B cell (primary cell): Measurements from ENCODE around the gene RASGEF1B. TPM values are rescaled to one million over a fixed set of nuclear protein-coding genes. Genes with fewer than 3 reads are reported as not detected.

Source experiments
- ATAC-seq: fragments of 200-7000 bp; cut with Tn5 transposase; one replicate; pipeline ENCODE4 v1.10.0; 2021; ENCODE audit warnings: low read depth, mild to moderate bottlenecking, moderate number of reproducible peaks, moderate library complexity
- CTCF ChIA-PET: fragments of 350-600 bp; sonication (Branson Sonifier 250); formaldehyde crosslinking; loops from one replicate; lab custom pipeline; 2021; ENCODE audit warnings: antibody characterized with exemption, inconsistent platforms; lab: Charles Lee
- POLR2A ChIA-PET: fragments of 350-600 bp; sonication (Branson Sonifier 250); formaldehyde crosslinking; loops from one replicate; lab custom pipeline; 2021; ENCODE audit warnings: antibody characterized with exemption; lab: Charles Lee
- DNase-seq: peaks from one replicate; pipeline ENCODE4 v3.0.0; 2013
- H2AFZ ChIP-seq: 2 replicates; pipeline ENCODE4 v1.6.1; 2012; ENCODE audit warnings: mild to moderate bottlenecking, low read depth, low read length; ENCODE audit not compliant: insufficient read depth, poor library complexity, severe bottlenecking
- H3K27ac ChIP-seq, 2 donors: 1 replicate in 1 of 2; 2 replicates in 1 of 2; pipeline ENCODE4 v1.5.1; 2012 to 2013; ENCODE audit warnings: low read length in 2 of 2, mild to moderate bottlenecking in 2 of 2, moderate library complexity in 1 of 2
- H3K27me3 ChIP-seq, 4 experiments: fragments of 200-600 bp in 1 of 4; sonication (generic) in 1 of 4; replicated peaks in 1 of 4; 1 replicate in 2 of 4; 2 replicates in 2 of 4; pipeline versions ENCODE4 v1.6.1 to v1.7.0; 2013 to 2016; ENCODE audit warnings: low read length in 3 of 4, mild to moderate bottlenecking in 2 of 4, mixed read lengths in 1 of 4, moderate library complexity in 1 of 4; ENCODE audit not compliant: insufficient read depth in 4 of 4, control insufficient read depth in 3 of 4; ENCODE audit errors: control extremely low read depth in 1 of 4
- H3K36me3 ChIP-seq, 2 experiments: replicated peaks in 1 of 2; 1 replicate in 1 of 2; 2 replicates in 1 of 2; pipeline versions ENCODE4 v1.6.1 to v1.7.1; 2013; ENCODE audit warnings: low read length in 1 of 2; ENCODE audit not compliant: insufficient read depth in 2 of 2, control insufficient read depth in 1 of 2; ENCODE audit errors: control extremely low read depth in 1 of 2, extremely low read depth in 1 of 2
- H3K4me1 ChIP-seq, 2 donors: fragments of 200-600 bp in 1 of 2; sonication (generic) in 1 of 2; 1 replicate in 1 of 2; 2 replicates in 1 of 2; pipeline versions ENCODE4 v1.5.1 to v1.6.1; 2013 to 2017; ENCODE audit warnings: low read length in 2 of 2; ENCODE audit not compliant: control insufficient read depth in 2 of 2, insufficient read depth in 2 of 2
- H3K4me2 ChIP-seq: replicated peaks from 2 replicates; pipeline ENCODE3; 2012; ENCODE audit warnings: mild to moderate bottlenecking, low read depth, low read length; ENCODE audit not compliant: poor library complexity, severe bottlenecking
- H3K4me3 ChIP-seq, 5 experiments: fragments of 200-600 bp in 1 of 5; sonication (generic) in 1 of 5; 1 replicate in 3 of 5; 2 replicates in 2 of 5; pipeline versions ENCODE4 v1.5.1 to v1.7.0; 2011 to 2016; ENCODE audit warnings: low read length in 4 of 5, mild to moderate bottlenecking in 4 of 5, low read depth in 2 of 5, control low read depth in 1 of 5, moderate library complexity in 1 of 5; ENCODE audit not compliant: insufficient read depth in 1 of 5; ENCODE audit errors: control extremely low read depth in 1 of 5, extremely low read depth in 1 of 5
- H3K79me2 ChIP-seq: fragments of 200-600 bp; sonication (generic); one replicate; pipeline ENCODE4 v1.6.0; 2016; ENCODE audit warnings: low read length; ENCODE audit not compliant: control insufficient read depth, insufficient read depth
- H3K9ac ChIP-seq: fragments of 200-600 bp; sonication (generic); 2 replicates; pipeline ENCODE4 v1.6.1; 2017; ENCODE audit warnings: mild to moderate bottlenecking, low read length, moderate library complexity
- H3K9me3 ChIP-seq, 3 donors: one replicate each; pipeline versions ENCODE4 v1.6.1 to v1.7.1; 2013; ENCODE audit warnings: low read length in 2 of 3; ENCODE audit not compliant: control insufficient read depth in 2 of 3, insufficient read depth in 1 of 3; ENCODE audit errors: control extremely low read depth in 1 of 3
- H4K20me1 ChIP-seq: 2 replicates; pipeline ENCODE4 v1.6.0; 2012; ENCODE audit warnings: mild to moderate bottlenecking, low read length; ENCODE audit not compliant: insufficient read depth, control insufficient read depth, poor library complexity, severe bottlenecking
- H3K27ac Mint-ChIP-seq: one replicate; pipeline ENCODE4 v1.8.0; 2021; ENCODE audit warnings: mixed read lengths
- H3K27me3 Mint-ChIP-seq: one replicate; pipeline ENCODE4 v1.8.0; 2021; ENCODE audit warnings: mixed read lengths
- H3K4me1 Mint-ChIP-seq: one replicate; pipeline ENCODE4 v1.8.0; 2021; ENCODE audit warnings: mixed read lengths
- H3K4me3 Mint-ChIP-seq: one replicate; pipeline ENCODE4 v1.8.0; 2021; ENCODE audit warnings: mixed read lengths
- H3K9me3 Mint-ChIP-seq: one replicate; pipeline ENCODE4 v1.8.0; 2022; ENCODE audit warnings: mixed read lengths; ENCODE audit not compliant: insufficient read depth
- EZH2 ChIP-seq: IDR thresholded peaks from 2 replicates; pipeline ENCODE4 v1.6.1; 2012; ENCODE audit warnings: borderline replicate concordance, low read depth, mild to moderate bottlenecking, moderate library complexity, low read length; ENCODE audit not compliant: insufficient read depth, poor library complexity, severe bottlenecking
- WGBS: methylation state at CpG from one replicate; pipeline ENCODE4 v1.1.5; 2013; ENCODE audit warnings: missing lambda C conversion rate; ENCODE audit not compliant: insufficient coverage; 5-methylcytosine and 5-hydroxymethylcytosine counted together
- intact Hi-C: fragments of 100-400 bp; cut with micrococcal nuclease; formaldehyde crosslinking; loops from one replicate; pipeline ENCODE4 v1.10.0; 2022
- polyA plus RNA-seq: library from polyadenylated mRNA; depleted of rRNA; stranded (reverse); fragments of >200 nt; gene quantifications from 2 replicates; pipeline ENCODE4 v1.2.3, GENCODE V29; 2012
- total RNA-seq, 2 donors: library from RNA; stranded (reverse); fragments of 120-200 nt in 1 of 2; gene quantifications; 1 replicate in 1 of 2; 2 replicates in 1 of 2; pipeline versions ENCODE4 v1.2.3 to v1.2.4, GENCODE V29; 2013 to 2022
- TF ChIP-seq, protein P1 (sequence below): fragments of 200-600 bp; IDR thresholded peaks from one replicate; pipeline ENCODE4 v1.8.0; 2022; ENCODE audit warnings: antibody characterized with exemption, mild to moderate bottlenecking

The RASGEF1B gene
- total and polyA plus RNA-seq, 2 donors (not counting 1 experiment from before 2014, with no cell fraction given): 20.4 to 130 TPM

DNA sequence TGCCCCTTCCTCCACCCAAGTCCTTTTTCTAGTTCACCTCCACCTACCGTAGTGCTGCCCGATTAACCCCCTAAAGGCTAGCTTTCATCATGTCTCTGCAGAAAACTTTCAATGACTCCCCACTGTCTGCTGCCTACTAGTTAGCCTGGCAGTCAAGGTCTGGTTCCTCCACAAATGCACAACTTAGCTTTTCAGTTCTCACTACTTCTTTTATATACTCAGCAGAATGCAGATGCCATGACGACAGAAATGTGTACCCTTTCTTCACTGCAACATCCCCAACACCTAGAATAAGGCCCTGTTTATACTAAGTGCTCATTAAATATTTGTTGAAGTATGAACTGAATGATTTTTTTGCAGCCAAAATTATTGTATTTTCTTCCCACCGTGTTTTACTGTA is 30.9 kb upstream of the RASGEF1B start:
- 57% methylated on average over 2 of the region's 4 CpGs for WGBS
- H3K27ac Mint-ChIP-seq: no peak overlapping the region
- ATAC-seq: peak; percentile 42
- peak; percentile 44 for DNase-seq
- no peaks in the 10 kb centered on the region for H3K79me2 ChIP-seq
- no peaks in the 10 kb centered on the region for H3K9me3 Mint-ChIP-seq
- POLR2A ChIA-PET: interaction anchor here (0.6 kb wide), 1 partner anchor 110 kb away, joined by 9 read pairs; no protein-coding TSS in a partner anchor
- intact Hi-C loops: no loop called here
- TF ChIP-seq, protein P1, sequence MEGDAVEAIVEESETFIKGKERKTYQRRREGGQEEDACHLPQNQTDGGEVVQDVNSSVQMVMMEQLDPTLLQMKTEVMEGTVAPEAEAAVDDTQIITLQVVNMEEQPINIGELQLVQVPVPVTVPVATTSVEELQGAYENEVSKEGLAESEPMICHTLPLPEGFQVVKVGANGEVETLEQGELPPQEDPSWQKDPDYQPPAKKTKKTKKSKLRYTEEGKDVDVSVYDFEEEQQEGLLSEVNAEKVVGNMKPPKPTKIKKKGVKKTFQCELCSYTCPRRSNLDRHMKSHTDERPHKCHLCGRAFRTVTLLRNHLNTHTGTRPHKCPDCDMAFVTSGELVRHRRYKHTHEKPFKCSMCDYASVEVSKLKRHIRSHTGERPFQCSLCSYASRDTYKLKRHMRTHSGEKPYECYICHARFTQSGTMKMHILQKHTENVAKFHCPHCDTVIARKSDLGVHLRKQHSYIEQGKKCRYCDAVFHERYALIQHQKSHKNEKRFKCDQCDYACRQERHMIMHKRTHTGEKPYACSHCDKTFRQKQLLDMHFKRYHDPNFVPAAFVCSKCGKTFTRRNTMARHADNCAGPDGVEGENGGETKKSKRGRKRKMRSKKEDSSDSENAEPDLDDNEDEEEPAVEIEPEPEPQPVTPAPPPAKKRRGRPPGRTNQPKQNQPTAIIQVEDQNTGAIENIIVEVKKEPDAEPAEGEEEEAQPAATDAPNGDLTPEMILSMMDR: no peak
- no peak for TF ChIP-seq EZH2
- H3K36me3 ChIP-seq: no peaks in the 10 kb centered on the region
- H3K4me2 ChIP-seq: no peak overlapping the region
- no peak overlapping the region for H3K4me3 ChIP-seq
- H3K27me3 ChIP-seq: no peaks in the 10 kb centered on the region
- CTCF ChIA-PET: interaction anchor here (1.1 to 1.4 kb wide), 3 partner anchors 10 to 33 kb away, joined by 3 to 7 read pairs (median 5); no protein-coding TSS in a partner anchor
- H2AFZ ChIP-seq: no peak overlapping the region
- peaks cover 33 to 36% of the 10 kb centered on the region in 2 donors for H3K4me1 ChIP-seq
- no peak overlapping the region for H3K27ac ChIP-seq
- no peaks in the 10 kb centered on the region for H3K9me3 ChIP-seq
- H4K20me1 ChIP-seq: no peaks in the 10 kb centered on the region
- H3K4me3 Mint-ChIP-seq: no peak overlapping the region
- peaks cover 60% of the 10 kb centered on the region for H3K4me1 Mint-ChIP-seq
- no peaks in the 10 kb centered on the region for H3K27me3 Mint-ChIP-seq
- H3K9ac ChIP-seq: no peak overlapping the region

GRCh38 chr4:81499840-81500239 is 28.1 kb upstream of the RASGEF1B start:
- ATAC-seq: no peak
- H3K4me2 ChIP-seq: no peak overlapping the region
- POLR2A ChIA-PET: interaction anchor here (1.2 kb wide), 1 partner anchor 11 kb away, joined by 4 read pairs; no protein-coding TSS in a partner anchor
- no peaks in the 10 kb centered on the region for H3K36me3 ChIP-seq
- no peak for TF ChIP-seq EZH2
- TF ChIP-seq, protein P1: no peak
- peaks cover 47% of the 10 kb centered on the region for H3K4me1 Mint-ChIP-seq
- no peak overlapping the region for H3K27ac Mint-ChIP-seq
- H3K9me3 ChIP-seq: no peaks in the 10 kb centered on the region
- 81% methylated on average over 2 of the region's 3 CpGs for WGBS
- no peak overlapping the region for H2AFZ ChIP-seq
- H3K4me3 Mint-ChIP-seq: no peak overlapping the region
- peaks cover 19 to 24% of the 10 kb centered on the region in 2 donors for H3K4me1 ChIP-seq
- H3K27me3 Mint-ChIP-seq: no peaks in the 10 kb centered on the region
- intact Hi-C loops: no loop called here
- no peaks in the 10 kb centered on the region for H4K20me1 ChIP-seq
- H3K9me3 Mint-ChIP-seq: no peaks in the 10 kb centered on the region
- H3K27ac ChIP-seq: no peak overlapping the region
- CTCF ChIA-PET: interaction anchor here (0.8 to 1.2 kb wide), 2 partner anchors 9 to 13 kb away, joined by 3 to 5 read pairs; no protein-coding TSS in a partner anchor
- H3K9ac ChIP-seq: no peak overlapping the region
- DNase-seq: no peak
- no peaks in the 10 kb centered on the region for H3K27me3 ChIP-seq
- no peaks in the 10 kb centered on the region for H3K79me2 ChIP-seq
- no peak overlapping the region for H3K4me3 ChIP-seq
